NCI-H226 (cell line): ENCODE data around the gene C19orf67.

Experiments
- DNase-seq: peaks from one replicate; pipeline ENCODE4 v3.0.0-alpha.2; 2015

C19orf67 gene

DNA sequence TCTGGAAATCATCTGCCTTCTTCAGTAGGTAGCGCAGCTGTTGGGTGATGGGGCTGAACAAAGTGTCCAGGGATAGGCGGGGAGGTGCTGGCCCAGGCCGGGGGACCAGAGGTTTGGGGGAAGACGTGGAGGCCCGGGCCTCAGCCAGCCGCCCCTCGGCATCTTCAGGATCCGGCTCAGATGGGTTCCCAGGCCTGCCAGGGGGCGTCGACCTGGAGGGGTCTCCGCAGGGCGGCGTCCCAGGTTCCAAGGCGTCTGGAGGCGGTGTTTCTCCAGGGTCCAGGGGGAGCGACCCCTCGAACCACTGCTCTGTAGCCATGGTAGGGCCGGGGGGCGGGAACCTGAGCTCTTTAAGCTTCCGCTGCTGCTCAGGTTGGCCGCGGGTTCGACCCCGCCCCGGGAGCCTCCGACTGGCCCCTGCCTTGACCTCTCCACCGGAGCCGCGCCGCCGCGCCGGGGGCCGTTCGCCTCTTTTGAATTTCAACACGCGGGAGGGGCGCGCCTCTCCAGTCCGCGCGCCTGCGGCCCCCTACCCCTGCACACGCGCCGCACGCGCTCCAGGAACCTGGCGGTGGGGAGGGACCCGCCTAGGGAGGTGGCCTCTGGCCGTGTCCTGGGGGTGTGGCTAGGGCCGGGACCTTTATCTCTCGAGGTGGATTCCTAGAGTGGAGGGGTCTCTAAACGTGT lies at the start of gene C19orf67:
Gene C19orf67, minus strand, starts transcription at position 475 of the 687 bp plus-strand sequence. Its CDS starts 156 bp downstream, at position 319.
- DNase-seq = no peak

DNA sequence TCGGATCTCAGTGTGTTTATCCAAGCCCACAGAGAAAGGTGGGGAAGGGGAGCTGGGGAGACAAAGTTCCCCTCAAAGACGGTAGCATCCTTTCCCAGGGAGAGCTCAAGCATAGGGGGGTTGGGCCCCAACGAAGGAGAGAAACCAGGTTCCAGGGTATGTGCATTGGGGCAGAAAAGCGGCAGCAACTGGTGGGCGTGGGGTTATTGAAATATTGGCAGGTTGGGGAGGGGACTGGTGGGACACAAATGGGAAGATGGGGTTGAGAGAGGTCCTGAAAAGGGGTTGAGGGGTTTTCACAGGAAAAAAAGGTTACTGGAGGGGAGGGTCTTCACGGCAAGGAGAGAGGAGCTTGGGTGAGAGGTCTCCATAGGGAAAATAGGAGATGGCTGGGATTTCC lies 49.8 kb upstream of the C19orf67 start:
- DNase-seq = no peak

DNA sequence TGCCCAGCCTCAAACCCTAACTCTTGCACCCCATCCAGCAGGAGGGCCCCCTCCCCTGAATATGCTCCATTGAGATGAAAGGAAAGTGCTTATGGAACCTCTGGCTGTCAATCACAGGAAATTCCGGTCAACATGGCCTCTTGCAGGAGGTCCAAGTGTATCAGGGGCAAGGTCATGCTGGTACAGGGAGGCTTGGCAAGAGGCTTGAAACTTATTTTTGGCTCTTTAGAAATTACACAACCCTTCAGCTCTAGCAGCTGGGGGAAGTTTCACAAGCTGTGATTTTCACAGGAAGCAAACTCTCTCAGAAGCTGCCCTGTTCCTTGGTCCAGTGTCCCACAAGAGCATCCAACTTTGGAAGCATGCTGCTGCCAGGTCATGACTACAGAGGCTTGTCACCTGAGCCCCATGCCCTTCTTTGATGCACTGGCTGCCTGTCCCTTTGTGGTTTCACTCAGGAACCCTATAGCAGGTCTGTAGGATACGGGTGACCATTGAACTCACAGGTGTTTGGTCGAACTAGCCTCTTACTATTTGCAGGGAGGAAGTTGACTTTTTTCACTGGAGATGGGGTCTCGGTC lies 42.4 kb upstream of the C19orf67 start:
- no peak for DNase-seq

DNA sequence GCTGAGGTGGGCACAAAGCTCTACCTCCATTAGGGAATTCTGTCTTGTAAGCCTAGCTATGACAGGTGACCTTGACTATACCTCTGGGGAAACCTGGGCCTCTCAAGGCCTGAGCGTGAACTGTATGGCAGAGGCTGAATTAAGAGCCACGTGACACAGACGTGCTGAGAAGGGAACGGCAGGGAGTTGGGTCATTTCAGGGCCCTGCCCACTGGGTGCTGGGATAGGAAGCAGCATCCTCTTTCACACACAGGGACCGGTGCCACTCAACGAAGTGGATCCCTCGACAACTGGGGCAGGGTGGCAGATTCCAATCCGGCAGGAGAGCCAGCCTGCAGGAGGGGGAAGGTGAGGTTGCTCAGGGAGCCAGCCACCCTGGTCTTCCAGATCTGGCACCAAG lies 41.6 kb upstream of the C19orf67 start:
- DNase-seq = no peak

DNA sequence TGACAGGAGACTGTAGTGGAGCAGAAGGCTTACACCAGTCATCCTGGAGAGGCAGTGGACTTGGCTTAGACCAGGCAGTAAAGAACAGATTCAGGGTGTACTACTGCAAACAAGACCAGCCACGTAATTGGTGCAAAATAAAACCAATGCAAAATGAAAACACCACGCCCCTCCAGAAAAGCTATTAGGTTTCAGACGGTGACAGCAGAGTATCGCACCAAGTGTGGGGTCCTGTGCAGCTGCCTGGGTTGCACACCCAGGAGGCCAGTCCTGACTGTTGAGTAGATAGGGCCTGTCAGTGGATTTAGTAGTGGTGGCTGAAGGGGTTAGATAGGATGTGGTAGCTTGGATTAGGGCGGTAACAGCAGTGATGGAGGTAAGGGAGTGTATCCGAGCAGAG lies 37.3 kb upstream of the C19orf67 start:
- DNase-seq = no peak

DNA sequence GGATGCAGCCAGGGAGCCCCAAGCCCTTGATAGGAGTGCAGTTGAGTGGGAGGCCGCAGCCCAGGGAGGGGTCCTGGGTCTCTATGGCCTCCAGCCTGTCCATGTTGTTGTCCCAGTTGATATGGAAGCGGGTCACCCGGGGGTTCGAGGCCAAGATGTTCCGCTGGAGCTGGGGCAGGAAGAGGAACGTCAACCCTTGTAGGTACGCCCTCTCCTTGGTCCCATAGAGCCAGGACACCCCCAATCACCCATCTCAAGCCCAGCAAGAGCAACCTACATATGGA lies 34.9 kb upstream of the C19orf67 start:
- no peak for DNase-seq

DNA sequence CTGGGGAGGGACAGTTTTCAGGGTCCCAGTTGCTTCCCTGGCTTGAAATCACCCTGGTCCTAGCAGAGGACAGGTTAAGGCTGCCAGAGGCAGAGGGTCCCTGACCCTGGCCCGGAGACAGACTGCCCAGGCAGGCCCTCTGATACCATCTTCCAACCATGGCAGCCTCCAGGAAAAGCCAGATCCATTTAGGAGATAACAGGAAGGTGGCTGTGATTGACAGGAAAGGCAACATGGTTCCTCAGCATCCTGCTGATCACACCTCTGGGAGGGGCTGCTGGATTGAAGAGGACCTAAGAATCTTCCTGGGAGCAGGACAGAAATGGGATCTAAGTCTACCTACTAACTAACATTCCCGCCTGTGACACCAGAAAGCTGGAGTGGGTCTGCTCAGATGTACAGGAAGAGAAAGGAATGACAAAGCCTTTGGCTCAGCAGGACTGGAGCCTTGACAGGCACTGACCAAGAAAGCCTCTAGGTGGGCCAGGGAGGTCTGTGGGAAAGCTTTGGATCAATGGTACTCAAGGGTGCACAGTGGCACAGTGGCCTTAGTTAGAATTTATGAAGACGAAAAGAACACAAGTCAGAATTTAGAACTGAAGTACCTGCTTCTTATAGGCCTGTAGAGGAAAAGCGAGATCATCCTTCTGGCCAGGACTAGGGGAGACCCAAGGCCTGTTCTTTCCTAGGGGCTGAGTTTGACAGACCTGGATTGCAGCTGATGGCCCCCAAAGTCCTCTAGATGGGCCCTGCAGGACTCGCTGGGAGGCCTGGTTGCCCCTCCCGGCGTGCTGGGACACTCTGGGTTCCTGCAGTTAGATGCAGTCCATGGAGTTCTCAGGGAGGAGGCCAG lies 34.3 kb upstream of the C19orf67 start:
- DNase-seq = no peak

DNA sequence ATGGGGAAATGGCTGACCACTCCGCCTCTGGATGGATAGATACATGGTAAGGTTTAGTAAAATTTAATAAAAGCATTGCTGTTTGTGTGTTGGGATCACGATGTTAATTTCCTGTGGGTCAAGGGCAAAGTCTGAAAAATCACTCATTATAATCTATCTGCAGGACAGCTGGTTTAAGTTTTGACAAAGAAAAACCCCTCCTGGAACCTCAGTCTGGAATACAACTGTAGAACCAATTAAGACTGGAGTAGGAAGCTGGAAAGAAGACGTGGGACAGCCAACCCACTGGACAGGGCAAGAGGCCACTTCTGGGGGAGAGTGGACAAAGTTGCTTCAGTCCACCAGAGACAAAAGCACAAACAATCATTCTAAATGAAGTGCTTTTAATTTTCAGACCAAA lies 33.6 kb upstream of the C19orf67 start:
- no peak for DNase-seq

DNA sequence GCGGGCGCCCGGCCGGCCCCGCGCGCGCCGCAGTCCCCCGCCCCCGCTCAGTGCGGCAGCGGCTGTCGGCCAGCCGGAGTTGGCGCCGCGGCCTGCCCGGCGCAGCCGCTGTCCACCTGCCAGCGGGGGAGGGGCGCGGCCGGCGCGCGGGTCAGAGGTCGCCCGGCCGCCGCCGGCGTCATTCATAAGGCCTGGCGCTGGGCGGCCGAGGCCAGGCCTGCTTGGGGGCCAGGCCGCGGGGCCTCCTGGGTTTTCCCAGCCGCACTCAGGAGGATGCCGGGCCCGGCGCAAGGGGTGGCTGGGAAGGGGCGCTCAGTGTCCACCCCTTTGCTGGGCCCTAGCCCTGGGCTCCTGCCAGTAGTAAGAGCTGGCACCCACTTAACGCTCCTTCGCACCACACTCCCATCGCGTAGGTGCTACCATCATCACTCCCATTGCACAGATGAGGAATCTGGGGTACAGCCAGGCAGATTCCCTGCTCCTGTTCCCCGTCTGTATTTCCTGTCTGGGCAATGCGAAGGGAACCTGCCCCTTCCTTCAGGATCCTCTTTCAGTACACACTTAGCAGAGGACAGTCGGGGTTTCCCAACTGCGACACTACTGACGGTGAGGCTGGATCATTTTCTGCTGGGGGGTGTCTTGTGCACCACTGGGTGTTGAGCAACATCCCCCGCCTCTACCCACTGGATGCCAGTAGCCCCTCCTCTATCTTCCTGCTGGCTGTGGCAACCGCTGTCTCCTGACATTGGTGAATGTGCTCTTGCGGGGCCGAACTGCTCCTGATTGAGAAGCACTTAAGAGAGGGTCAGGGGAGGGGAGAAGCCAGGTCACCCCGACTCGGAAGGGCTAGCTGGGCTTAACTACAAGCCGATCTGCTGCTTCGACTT lies 32.8 kb upstream of the C19orf67 start:
- peak; percentile 45 for DNase-seq

DNA sequence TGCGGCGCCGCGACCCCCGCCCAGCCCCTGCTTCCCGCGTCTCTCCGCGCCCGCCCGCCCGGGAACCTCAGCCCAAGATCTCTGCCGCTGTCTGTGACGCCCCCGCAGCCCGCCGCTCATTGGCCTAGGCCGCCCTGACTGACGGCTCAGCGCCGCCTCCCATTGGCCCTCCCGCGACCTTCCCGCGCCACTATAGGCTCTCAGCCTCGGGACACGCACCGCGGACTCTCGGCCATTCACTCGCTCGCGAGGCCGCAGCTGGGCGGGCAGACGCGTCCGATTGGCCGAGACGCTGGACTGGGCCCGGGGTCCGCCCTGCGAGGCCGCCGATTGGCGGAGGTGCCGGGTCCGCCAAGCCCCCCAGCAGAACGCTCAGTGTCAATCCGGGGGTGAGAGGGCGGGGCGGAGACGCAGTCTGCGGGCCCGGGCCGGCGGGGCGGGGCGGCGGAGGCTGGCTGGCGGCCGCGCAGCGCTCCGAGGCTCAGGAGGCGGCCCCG lies 32.1 kb upstream of the C19orf67 start, which contains the start of gene PRKACA:
Gene PRKACA, minus strand, starts transcription at position 95 of the 497 bp plus-strand sequence. CDS start 215 bp downstream, outside the sequence.
- peak; percentile 100 for DNase-seq

DNA sequence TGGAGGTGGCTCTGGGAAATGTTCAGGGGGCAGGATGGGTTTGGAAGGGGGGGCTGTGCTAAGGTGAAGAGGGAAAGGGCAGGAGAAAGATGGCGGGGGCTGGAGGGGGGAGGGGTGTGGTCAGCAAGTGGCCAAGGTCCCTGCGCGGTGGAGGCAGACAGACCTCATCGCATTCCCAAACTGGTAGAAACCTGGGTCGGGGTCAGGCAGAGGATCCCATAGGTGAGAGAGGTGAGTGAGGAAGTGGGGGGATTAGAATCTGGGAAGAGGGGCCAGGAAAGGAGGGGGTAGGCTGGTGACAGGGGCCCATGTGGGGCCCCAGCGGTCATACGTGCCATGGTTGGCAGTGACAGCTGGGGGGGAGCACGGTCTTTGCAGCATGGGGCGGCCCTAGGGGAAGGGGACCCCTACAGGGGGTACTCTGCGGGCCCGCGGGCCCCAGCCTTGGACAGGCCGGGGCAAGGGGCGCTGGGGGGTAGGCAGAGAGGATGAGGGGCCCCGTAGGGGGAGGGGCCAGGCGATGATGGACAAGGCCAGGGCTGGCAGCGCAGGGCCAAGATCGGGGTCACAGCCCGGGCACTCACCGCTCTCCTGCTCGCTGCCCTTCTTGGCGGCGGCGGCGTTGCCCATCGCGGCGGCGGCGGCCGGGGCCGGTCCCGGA lies 31.5 kb upstream of the C19orf67 start:
- no peak for DNase-seq

DNA sequence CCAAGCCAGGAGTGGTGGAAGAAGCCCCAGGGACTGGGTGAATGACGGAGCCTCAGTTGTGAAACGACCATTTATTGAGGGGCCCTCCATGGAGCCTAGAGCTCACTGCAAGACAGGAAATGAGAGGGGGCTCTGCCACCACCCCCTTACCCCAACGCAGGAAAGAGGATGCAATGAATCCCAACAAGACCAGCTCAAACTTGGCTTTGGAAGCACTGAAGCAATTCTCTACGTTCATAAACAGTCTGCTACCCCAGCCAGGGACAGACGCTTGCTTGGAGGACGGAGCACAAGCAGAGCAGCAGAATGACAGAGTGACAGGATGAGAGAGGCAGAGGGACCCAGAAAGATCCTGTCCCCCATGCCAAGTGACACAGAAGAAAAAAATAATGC lies 30.9 kb upstream of the C19orf67 start:
- DNase-seq = no peak

DNA sequence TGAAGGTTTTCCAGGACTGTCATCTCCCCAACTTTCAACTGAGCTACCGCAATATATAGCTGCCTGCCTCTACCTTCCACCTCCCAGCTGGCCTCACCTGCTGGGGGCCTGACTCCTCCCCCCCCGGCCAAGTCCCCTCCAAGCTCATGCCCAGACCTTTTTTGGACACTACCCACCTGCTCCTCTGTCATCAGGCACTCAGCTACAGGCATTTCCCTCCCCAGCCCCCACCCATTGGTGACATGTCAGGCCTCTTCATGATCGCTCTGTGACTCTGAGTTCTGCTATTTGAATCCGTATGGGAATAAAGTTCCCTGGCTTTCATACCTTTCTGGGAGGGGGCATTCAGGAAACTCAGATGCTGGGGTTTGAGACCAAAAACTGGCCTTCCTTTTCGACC lies 30.2 kb upstream of the C19orf67 start:
- no peak for DNase-seq

DNA sequence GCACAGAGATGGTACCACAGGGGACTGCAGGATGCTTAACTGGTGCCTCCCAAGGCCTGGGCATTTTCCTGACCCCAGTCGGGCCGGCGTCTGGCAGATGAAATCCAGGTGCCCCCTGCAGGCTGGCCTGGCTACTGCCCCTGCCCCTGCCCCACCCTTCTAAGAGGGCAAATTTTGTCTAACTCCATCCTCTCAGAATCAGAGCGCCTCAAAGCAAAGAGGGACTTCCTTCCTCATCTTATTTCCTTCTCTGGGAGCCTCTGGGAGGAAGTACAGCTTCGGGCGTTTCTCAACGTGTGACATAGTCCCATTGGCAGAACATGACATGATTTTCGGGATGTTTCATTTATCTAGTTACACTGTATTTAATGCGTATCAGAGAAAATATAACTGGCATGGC lies 29.3 kb upstream of the C19orf67 start:
- peak; percentile 17 for DNase-seq

DNA sequence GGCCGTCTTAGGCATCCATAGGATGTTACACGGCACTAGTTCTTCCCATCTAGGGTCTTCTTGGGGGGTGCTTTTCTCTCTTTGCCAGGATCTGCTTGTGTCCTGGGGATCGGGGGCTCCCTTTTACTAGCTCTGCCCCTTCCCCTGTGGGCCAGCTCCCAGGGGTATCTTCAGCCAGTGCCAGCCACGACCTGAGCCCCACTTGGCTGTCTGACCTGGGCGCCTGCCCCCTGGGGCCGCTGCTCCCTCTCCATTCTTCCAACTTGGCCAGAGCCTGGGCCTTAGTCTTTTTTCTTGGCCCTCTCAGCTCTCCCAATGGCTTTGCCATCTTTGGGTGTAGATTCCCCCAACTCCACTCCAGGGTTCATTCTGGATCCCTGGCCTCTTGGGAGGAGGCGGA lies 28.9 kb upstream of the C19orf67 start:
- no peak for DNase-seq

DNA sequence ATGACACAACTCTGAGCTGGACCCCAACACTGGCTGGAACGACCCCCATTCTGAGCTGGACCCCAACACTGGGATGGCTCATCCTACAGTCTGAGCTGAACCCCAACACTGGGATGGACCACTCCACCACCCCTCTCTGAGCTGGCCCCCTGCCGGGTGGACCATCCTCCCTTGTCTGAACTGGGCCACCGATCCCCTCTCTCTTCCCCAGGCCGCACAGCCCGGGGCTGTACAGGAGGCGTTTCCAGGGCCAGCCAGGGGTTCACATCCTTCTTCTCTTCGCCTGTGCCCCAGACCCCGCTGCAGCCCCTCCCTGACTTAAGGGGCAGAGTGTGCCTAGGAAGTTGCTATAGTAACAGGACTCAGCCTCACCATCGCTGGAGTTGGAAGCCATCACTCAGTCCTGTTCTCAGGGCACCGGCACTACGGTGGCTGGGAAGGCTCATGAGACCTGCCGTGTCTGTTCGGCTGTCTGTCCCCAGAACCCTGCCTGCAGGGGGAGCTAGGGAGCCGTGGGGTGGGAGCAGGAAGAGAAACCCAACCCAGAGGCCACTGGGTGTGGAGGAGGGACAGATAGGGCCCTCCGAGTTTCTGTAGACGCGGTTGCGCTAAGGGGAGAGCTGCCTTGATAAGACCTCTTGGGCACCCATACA lies 28.3 kb upstream of the C19orf67 start:
- DNase-seq = no peak

DNA sequence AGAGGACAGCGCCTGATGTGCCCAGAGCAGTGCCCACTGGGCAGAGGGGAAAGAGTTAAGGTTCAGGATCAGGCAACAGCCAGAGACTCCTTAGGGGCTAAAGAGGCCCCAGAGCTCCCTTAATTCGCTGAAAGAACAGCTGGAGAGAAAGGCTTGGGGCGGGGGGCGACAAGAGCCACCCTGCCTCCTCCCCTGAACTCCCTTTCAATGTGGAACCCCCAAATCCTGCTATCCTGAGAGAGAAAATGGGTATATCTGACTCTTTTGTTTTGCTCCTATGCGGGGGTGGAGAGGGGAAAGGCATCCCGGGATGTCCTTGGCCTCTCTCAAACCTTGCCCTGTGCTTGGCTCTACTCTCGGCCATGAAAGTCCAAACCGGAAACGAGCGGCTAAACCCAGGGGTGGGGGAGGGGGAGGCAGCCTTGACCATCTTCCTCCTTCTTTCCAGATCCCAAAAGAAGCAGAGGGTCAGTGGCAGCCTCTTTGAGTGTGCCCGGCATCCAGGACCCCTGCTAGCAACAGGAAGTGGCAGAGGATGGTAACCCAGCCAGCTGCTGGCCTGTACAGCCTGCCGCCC lies 27.3 kb upstream of the C19orf67 start:
- DNase-seq = no peak

DNA sequence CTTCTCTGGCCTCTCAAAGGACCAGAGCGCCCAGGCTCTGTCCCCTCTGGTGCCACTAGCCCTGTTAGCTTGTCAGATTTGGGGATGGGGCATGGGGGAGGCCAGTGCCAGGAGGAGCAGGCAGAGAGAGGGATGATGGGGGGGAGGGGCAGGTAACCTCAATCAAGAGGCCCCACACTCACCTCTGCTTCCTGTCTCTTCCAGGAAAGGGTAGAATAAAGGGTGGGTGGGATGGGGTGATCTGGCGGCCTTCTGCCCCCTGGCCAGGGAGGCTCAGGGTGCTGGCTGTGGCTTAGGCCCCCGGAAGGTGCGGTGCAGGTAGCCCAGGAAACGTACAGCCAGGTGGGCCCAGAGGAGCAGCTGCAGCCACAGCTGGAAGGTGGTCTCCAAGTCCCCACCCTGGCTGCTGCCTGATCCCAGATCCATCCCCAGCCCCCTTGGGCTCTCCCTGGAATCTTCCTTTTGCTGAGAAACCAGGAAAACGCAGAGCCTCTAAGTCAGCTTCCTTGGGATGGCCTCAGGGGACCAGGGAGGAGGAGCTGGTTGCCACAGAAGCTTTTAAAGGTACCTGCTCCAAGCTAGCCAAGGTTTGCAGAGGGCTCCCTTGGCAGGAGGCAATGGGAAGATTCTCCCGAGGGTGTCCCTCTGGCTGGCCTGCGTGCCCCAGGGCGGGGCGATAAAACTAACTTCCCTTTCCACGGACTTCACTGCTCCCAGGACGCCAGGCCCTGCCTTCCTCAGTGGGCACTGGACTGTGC lies 26.6 kb upstream of the C19orf67 start:
- DNase-seq = no peak

DNA sequence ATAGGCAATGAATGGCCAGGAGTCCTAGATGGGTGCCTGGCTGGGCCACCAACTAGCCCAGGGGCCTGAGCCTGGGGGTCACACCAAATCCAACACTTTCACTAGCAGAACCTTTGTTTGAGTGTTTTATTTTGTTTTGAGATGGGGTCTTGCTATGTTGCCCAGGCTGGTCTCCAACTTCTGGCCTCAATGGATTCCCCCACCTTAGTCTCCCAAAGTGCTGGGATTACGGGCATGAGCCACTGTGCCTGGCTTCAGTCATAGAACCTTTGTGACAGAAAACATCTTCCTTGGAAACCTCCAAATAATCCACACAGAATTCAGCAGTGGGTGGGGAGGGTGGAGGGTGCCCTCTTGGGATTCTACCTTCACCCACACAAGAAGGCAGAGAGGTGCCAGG lies 25.9 kb upstream of the C19orf67 start:
- no peak for DNase-seq

DNA sequence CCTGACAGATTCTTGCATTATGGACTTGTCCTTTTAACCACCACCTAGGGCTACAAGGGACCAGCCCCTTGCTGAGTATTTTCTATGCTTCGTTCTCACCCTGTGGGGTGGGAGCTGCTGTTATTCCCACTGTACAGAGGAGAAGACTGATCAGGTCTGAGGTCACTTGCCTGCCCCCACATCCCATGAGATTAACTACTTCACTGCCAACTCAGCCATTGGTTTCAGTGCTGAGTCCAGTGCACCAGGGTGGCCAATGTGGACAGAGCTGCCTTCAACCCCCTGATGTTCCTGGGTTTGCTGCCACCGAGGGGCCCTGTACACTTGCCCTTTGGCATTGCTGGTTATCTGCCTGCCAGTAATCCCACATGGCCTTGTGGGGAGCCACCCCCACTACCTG lies 25.1 kb upstream of the C19orf67 start:
- DNase-seq = no peak
